IPS-20b (cell line): ENCODE results near the gene RCOR3.
"Not testable (repeated sequence)": the region's sequence is repeated elsewhere in the genome, so short reads cannot be mapped to it uniquely, and the experiment has no call there.

Source experiments
- H3K27ac ChIP-seq: one replicate; pipeline ENCODE4 v1.5.1; 2013; ENCODE audit warnings: low read length
- H3K27me3 ChIP-seq: 2 replicates; pipeline ENCODE4 v1.6.1; 2013; ENCODE audit warnings: mild to moderate bottlenecking, low read length, inconsistent platforms; ENCODE audit not compliant: insufficient read depth
- H3K36me3 ChIP-seq: 2 replicates; pipeline ENCODE4 v1.6.1; 2013; ENCODE audit warnings: low read depth, mild to moderate bottlenecking, inconsistent platforms, low read length, moderate library complexity; ENCODE audit not compliant: insufficient read depth
- H3K4me1 ChIP-seq: 2 replicates; pipeline ENCODE4 v1.6.1; 2013; ENCODE audit warnings: mild to moderate bottlenecking, control low read depth, inconsistent platforms, low read length, moderate library complexity; ENCODE audit not compliant: insufficient read depth
- H3K4me3 ChIP-seq: 2 replicates; pipeline ENCODE4 v1.5.1; 2013; ENCODE audit warnings: mild to moderate bottlenecking, low read length, inconsistent platforms
- H3K9ac ChIP-seq: 2 replicates; pipeline ENCODE4 v1.6.1; 2013; ENCODE audit warnings: low read depth, mild to moderate bottlenecking, inconsistent platforms, low read length, moderate library complexity
- H3K9me3 ChIP-seq: 2 replicates; pipeline ENCODE4 v1.6.1; 2013; ENCODE audit warnings: mild to moderate bottlenecking, low read depth, low read length, inconsistent platforms; ENCODE audit not compliant: insufficient read depth

The RCOR3 gene

DNA sequence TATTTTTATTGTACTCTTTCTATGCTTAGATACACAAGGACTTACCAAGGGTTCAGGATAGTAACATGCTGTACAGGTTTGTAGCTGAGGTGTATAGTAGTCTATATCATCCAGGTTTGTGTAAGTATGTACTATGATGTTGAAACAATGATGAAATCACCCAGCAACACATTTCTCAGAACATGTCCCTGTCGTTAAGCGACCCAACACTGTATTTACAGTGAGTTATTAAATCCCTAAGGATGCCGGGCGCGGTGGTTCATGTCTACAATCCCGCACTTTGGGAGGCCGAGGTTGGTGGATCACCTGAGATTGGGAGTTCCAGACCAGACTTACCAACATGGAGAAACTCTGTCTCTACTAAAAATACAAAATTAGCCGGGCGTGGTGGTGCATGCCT, 21.6 kb upstream of the RCOR3 start:
- Histone ChIP-seq H3K27me3 (no peaks in the 10 kb centered on the region), H3K4me3 (no peak overlapping the region), H3K27ac (no peak overlapping the region), H3K9me3 (no peaks in the 10 kb centered on the region), H3K9ac (no peak overlapping the region), H3K36me3 (no peaks in the 10 kb centered on the region), H3K4me1 (no peaks in the 10 kb centered on the region)

DNA sequence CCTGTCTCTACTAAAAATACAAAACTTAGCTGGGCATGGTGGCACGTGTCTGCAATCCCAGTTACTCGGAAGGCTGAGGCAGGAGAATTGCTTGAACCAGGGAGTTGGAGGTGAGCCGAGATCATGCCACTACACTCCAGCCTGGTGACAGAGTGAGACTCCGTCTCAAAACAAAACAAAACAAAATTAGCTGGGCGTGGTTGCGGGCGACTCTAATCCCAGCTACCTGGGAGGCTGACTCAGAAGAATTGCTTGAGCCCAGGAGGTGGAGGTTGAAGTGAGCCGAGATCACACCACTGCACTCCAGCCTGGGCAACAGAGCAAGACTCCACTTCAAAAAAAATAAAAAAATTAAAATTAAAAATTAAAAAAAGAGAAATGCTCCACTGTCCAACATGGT, 18.6 kb upstream of the RCOR3 start:
- not testable (repeated sequence) for H3K27ac ChIP-seq, H3K9ac ChIP-seq, H3K4me3 ChIP-seq, H3K27me3 ChIP-seq, H3K9me3 ChIP-seq, H3K4me1 ChIP-seq, H3K36me3 ChIP-seq

DNA sequence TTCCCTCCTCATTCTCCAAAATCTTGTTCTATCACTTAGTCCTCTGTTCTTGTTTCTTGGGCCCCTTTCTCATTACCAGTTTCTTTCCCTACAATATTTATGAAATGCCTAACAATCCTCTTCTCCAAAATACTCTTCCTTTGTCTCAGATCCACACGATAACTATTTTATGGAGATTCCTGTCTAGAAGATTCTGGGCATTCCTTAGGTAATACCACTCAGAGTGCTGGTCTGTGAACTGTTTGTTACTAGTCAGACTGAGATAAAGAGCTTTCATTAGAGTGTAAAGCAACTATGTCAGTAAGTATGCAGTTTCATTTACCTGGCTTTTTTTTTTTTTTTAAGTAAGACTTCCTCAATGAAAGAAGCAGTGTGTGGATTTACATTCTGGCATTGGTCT, 18.1 kb upstream of the RCOR3 start:
- Histone ChIP-seq H3K36me3 (no peaks in the 10 kb centered on the region), H3K4me3 (no peak overlapping the region), H3K4me1 (no peaks in the 10 kb centered on the region), H3K9ac (no peak overlapping the region), H3K27me3 (no peaks in the 10 kb centered on the region), H3K27ac (no peak overlapping the region), H3K9me3 (no peaks in the 10 kb centered on the region)

DNA sequence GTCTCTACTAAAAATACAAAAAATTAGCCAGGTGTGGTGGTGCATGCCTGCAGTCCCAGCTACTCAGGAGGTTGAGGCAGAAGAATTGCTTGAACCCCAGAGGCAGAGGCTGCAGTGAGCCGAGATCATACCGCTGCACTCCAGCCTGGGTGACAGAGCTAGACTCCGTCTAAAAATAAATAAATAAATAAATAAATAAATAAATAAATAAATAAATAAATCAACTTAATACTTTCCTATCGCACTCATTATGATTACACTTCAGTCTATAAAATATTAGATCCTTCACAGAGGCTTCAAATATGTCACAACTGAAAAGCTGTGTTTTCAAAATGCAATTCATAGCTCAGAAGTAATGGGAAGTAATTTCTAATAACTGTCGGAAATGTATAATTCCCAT, 15.5 kb upstream of the RCOR3 start:
- not testable (repeated sequence) for H3K9me3 ChIP-seq, H3K27ac ChIP-seq, H3K4me1 ChIP-seq, H3K36me3 ChIP-seq, H3K9ac ChIP-seq, H3K4me3 ChIP-seq, H3K27me3 ChIP-seq

DNA sequence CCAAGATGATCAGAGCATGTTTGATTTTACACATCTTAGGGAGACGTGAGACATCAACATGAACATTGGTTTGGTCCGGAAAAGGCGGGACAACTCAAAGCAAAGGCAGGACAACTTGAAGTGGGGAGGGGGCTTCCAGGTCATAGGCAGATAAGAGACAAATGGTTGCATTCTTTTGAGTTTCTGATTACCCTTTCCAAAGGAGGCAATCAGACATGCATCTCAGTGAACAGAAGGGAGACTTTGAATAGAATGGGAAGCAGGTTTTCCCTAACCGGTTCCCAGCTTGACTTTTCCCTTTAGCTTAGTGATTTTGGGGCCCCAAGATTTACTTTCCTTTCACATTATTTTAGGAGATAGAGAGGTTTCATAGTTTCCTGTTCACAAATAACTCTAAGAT, 12.6 kb upstream of the RCOR3 start:
- H3K4me3 ChIP-seq: not testable (repeated sequence)

DNA sequence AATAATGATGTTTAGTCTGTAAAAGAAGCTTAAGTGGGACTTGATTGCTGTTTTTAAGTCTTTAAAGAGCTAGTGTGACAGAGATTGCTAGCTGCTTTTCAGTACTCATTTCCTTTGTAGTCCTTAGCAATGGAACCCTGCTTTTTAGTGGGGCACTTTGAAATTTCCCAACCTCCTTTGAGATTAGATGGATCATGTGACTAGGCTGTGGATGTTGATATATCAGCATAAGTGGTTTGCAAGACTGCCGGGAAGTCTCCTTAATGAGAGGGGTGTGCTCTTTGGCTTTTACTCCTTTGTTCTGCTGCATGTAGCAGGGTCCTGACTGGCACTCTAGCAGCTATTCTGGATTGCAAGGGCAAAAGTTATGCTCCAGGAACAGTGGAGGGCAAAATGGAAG, 11.2 kb upstream of the RCOR3 start:
- Histone ChIP-seq H3K9me3 (no peaks in the 10 kb centered on the region), H3K36me3 (no peaks in the 10 kb centered on the region), H3K9ac (no peak overlapping the region), H3K4me3 (no peak overlapping the region), H3K4me1 (peaks cover 8% of the 10 kb centered on the region; the same call in 1 of the 2 replicates), H3K27me3 (no peaks in the 10 kb centered on the region), H3K27ac (no peak overlapping the region)

More for the DNA sequence above, 12.6 kb upstream of the RCOR3 start:
- H3K9me3 ChIP-seq, H3K4me1 ChIP-seq, H3K9ac ChIP-seq, H3K36me3 ChIP-seq, H3K27me3 ChIP-seq, H3K27ac ChIP-seq: not testable (repeated sequence)

DNA sequence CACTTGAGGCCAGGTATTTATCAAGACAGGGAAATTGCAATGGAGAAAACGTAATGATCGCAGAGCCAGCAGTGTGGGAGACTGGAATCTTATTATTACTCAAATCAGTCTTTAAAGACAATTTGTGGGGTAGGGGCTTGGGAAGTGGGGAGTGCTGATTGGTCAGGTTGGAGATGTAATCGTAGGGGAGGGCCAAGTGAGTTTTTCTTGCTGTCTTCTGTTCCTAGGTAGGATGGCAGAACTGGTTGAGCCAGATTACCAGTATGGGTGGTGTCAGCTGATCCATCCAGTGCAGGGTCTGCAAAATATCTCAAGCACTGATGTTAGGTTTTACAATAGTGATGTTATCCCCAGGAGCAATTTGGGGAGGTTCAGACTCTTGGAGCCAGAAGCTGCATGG, 9.6 kb upstream of the RCOR3 start:
- not testable (repeated sequence) for H3K36me3 ChIP-seq, H3K4me1 ChIP-seq, H3K27me3 ChIP-seq, H3K4me3 ChIP-seq, H3K27ac ChIP-seq, H3K9ac ChIP-seq, H3K9me3 ChIP-seq

DNA sequence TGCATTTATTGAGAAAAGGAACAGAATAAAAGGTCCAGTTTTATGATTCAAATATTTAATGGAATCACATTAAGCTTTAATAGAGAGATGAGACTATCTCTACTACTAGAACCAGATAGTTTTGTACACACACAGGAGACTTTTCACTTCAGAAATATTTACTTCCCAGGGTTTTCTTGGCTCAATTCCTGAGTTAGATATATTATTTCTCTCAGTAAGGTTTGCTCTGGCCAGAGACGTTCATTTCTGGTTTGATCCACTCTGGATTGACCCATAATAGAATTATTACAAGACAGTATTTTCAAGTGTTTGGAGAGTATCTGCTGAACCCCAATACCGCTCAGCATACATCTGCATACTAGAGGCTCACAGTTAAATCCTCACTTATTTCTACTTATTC, 1.3 kb upstream of the RCOR3 start:
- no peaks in the 10 kb centered on the region for H3K9me3 ChIP-seq
- H3K9ac ChIP-seq: peak overlapping the region; percentile 96
- peaks cover 8% of the 10 kb centered on the region; the same call in 1 of the 2 replicates for H3K36me3 ChIP-seq
- H3K4me3 ChIP-seq: peak overlapping the region; percentile 78
- peaks cover 23% of the 10 kb centered on the region; the same call in 1 of the 2 replicates for H3K4me1 ChIP-seq
- H3K27ac ChIP-seq: peak overlapping the region; percentile 96
- H3K27me3 ChIP-seq: no peaks in the 10 kb centered on the region

DNA sequence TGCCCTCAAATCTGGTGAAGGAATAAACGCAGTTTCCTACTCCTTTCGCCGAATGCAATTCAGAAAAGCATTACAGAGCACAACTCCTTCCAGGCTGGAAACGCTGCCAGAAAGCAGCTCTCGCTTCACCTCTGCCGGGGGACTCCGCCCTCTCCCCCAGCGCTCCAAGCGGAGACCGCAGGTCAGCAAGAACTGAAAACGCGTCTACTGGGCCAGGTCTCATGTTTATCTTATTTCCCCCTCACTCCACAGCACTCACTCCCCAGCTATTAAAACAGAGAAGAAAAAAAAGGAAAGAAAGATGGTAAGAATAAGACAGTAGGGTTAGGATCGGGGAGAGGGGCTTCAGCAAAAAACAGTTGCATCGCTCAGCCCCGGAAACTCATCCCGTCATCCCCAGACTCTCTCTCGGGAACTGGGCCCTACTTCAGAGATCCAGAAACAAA, 833 bp upstream of the RCOR3 start:
- H3K27ac ChIP-seq: peak overlapping the region; percentile 96
- no peaks in the 10 kb centered on the region for H3K27me3 ChIP-seq
- H3K9me3 ChIP-seq: no peaks in the 10 kb centered on the region
- peaks cover 23% of the 10 kb centered on the region; the same call in 1 of the 2 replicates for H3K4me1 ChIP-seq
- peak overlapping the region; percentile 96 for H3K9ac ChIP-seq
- peak overlapping the region; percentile 78 for H3K4me3 ChIP-seq
- H3K36me3 ChIP-seq: peaks cover 10% of the 10 kb centered on the region; the same call in 1 of the 2 replicates

DNA sequence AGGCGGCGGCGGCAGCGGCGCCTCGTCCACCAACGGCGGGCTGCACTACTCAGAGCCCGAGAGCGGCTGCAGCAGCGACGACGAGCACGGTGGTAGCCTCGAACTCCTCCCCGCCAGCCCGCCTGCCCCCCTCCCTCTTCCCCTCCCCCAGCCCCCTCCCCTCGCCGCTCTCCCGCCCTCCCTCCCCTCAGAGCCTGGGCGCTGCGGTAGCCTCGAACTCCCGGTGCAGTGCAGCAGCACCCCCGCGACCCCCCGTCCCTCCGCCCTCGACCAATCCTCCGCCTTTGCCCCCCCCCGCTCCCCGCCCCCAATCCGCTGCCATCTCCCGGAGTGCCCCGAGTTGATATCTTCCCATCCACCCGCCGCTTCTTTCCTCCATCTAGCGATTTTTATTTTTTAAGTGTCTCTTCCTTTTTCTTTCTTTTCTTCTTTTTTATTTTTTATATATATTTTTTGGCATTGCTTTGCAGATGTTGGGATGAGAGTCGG, 516 bp downstream of the RCOR3 start:
- H3K36me3 ChIP-seq: peaks cover 17% of the 10 kb centered on the region
- H3K9me3 ChIP-seq: no peaks in the 10 kb centered on the region

DNA sequence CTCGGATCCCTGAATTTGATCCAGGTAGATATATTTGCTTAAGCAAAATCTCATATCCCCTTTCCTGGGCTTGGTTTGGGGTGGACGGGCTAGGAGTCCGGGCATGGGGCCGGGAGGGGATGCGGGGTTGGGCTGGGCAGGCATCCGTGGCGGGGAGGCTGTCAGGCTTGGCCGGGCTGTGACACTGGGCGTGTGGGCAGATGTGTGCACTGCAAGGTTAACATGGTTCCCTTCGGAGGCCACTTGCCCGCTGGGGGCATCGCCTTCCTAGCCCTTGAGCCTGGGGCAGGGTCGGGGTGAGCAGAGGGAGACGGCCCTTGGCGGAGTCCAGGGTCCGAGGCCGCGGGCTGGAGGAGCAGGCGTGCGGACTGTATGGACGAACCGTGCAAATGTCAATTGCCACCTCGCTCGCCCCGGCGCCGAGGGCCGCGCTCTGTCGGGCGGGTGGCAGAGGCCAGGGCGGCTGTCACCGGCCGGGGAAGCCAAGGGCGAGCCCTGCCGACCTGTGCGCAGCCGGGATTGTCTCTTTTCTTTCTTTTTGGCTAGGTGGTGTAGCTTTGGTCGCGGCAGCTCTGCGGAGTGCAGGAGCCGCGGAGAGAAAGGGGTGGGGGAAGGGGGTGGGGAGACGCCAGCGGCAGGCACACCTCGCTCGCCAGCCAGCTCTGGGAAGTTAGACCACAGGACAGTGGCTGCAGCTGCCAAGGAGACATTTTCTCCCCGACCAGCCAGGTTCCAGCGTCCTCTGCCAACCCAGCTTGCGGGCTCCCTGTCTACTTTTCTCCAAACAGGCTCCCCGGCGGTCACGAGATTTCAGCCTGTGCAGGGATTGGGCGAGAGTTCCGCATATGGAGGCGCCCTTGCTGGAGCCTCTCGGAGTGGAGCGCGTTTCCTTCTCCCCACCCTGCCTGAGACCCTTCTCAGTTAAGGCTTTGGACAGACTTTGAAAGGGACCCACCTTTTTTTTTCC, 1.3 kb downstream of the RCOR3 start:
- H3K9me3 ChIP-seq: no peaks in the 10 kb centered on the region
- peak overlapping the region; percentile 87 for H3K4me3 ChIP-seq
- no peak overlapping the region for H3K27ac ChIP-seq

More for the DNA sequence above, 516 bp downstream of the RCOR3 start:
- Histone ChIP-seq H3K9ac (peak overlapping the region; percentile 96), H3K4me3 (peak overlapping the region; percentile 87), H3K27me3 (no peaks in the 10 kb centered on the region), H3K27ac (peak overlapping the region; percentile 91), H3K4me1 (peaks cover 23% of the 10 kb centered on the region; the same call in 1 of the 2 replicates)

DNA sequence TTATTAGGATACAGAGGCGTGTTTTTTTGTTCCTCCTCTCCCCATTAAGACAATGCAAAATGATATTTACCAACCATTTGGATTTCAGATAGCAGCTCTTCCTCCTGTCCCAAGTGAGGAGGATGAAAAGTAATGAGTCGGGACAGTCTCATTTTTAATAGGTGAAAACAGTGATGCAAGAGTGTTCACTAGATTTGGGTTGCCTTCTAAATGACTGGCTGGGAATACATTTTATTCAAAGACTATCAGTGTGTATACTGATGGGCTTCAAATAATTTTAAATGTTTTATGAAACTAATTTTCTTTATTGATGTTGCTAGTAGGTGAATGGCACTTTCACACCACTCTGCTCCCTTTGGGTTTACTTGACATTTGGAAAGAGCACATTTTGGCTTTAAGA, 2.1 kb downstream of the RCOR3 start:
- H3K36me3 ChIP-seq: peaks cover 17% of the 10 kb centered on the region
- peaks cover 23% of the 10 kb centered on the region; the same call in 1 of the 2 replicates for H3K4me1 ChIP-seq
- no peaks in the 10 kb centered on the region for H3K27me3 ChIP-seq
- no peak overlapping the region for H3K27ac ChIP-seq
- H3K4me3 ChIP-seq: peak overlapping the region; percentile 87
- peak overlapping the region; percentile 76; the same call in 1 of the 2 replicates for H3K9ac ChIP-seq
- no peaks in the 10 kb centered on the region for H3K9me3 ChIP-seq

More for the DNA sequence above, 1.3 kb downstream of the RCOR3 start:
- peaks cover 23% of the 10 kb centered on the region; the same call in 1 of the 2 replicates for H3K4me1 ChIP-seq
- H3K36me3 ChIP-seq: peaks cover 17% of the 10 kb centered on the region
- H3K27me3 ChIP-seq: no peaks in the 10 kb centered on the region
- peak overlapping the region; percentile 76; the same call in 1 of the 2 replicates for H3K9ac ChIP-seq
